ENCODE measurements around the gene SLC6A2.
"Not testable (repeated sequence)": the region's sequence is repeated elsewhere in the genome, so short reads cannot be mapped to it uniquely, and the experiment has no call there.

Gene SLC6A2

GRCh38 chr16:55655897-55656681 is at the start of gene SLC6A2:
Gene SLC6A2, plus strand, starts transcription at chr16:55655988. Its CDS starts 707 bp downstream, at chr16:55656695.
- DNase-seq, result peak in 1 of 3 donors; percentile 24

- no peak for DNase-seq
These were observed 42.0 kb upstream of the SLC6A2 start for GRCh38 chr16:55613613-55614335.

- DNase-seq, result no peak
These were observed 40.7 kb upstream of the SLC6A2 start for GRCh38 chr16:55615071-55615470.

- DNase-seq, result not testable (repeated sequence)
These were observed 40.1 kb upstream of the SLC6A2 start for GRCh38 chr16:55615670-55616069.

- DNase-seq, result no peak
These were observed 34.0 kb upstream of the SLC6A2 start for GRCh38 chr16:55621771-55622170.

DNA sequence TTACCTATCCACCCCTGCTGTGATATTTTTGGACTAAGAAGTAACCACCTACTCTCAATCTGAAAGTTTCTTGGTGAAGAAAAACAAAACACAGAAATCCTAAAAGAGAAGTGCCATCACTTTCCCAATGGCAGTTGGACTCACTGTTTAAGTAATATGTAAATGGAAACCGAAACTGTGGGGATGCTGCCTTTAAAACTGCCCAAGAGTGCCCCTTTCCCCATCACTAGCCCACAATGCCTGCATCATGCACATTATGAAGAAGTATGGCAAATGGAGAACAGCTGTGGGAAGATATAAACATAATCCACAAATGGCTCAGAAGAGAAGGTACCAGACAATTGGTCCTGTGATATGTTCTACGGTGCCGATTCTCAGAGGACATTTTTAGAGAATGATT is 33.5 kb upstream of the SLC6A2 start:
- DNase-seq, result peak; percentile 64 to 79 (median 69)

DNA sequence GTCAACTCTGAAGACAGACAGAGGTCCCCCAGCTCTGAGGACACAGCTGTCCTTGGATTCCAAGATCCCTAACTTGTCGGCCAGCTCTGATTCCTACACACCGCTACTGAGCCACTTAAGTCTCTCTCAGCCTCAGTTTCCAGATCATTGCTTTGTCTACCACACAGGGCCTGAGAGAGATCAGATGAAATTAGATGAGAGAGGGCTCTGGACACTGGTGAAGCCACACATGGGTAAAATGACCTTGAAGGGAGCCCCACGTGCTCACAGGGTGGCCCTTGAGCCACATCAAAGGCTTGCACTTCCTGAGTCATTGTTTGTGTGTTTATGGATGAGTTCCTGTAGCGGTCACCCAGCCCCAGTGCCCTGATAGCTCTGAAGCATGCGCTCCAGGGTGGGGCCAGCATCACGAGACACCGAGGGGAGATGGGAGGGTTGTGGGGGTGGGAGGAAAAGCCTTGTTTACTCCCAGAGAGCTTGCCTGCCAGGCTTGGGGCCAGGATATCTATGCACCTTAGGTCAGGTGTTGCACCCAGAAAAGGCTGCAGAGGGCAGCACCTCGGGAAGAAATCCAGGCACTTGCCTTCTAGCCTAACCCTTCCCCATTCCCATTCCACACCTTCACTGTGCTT is 32.7 kb upstream of the SLC6A2 start:
- no peak for DNase-seq

DNA sequence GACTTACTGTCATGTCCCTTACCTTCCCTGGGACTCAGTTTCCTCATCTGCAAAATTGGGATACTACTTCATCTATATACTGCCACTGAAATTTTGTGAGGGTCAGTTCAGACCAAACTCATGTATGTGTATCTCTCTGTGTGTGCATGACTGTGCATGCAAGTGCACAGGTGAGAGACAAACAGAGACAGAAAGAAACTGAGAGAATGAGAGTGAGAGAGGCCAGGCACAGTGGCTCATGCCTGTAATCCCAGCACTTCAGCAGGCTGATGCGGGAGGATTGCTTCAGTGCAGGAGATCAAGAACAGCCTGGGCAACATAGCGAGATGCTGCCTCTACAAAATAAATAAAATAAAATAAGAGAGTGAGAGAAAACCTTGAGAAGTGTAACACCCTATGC is 32.1 kb upstream of the SLC6A2 start:
- no peak for DNase-seq

- no peak for DNase-seq
These were observed 31.1 kb upstream of the SLC6A2 start for GRCh38 chr16:55624696-55625095.

GRCh38 chr16:55625843-55626242 is 29.9 kb upstream of the SLC6A2 start:
- no peak for DNase-seq

- no peak for DNase-seq
These were observed 27.4 kb upstream of the SLC6A2 start for GRCh38 chr16:55628306-55628968.

DNA sequence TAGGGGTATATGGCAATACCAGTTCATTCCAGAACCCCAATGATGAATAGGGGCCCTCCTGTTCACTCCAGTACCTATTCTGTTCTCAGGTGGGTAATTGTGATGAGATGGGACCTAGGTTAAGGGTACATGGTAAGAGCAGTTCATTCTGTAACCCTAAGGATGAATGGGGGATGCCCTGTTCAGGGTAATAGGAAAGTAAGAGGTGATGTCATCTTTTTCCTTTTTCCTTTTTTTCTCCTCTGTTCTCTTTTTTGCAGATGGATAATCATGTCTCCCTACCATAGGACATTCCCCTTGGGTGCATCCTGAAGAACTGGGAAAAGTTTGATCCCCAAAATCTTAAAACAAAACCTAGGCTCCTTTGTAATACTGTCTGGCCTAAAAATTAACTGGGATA is 25.0 kb upstream of the SLC6A2 start:
- DNase-seq, result no peak

GRCh38 chr16:55632259-55632658 is 23.5 kb upstream of the SLC6A2 start:
- DNase-seq, result no peak

DNA sequence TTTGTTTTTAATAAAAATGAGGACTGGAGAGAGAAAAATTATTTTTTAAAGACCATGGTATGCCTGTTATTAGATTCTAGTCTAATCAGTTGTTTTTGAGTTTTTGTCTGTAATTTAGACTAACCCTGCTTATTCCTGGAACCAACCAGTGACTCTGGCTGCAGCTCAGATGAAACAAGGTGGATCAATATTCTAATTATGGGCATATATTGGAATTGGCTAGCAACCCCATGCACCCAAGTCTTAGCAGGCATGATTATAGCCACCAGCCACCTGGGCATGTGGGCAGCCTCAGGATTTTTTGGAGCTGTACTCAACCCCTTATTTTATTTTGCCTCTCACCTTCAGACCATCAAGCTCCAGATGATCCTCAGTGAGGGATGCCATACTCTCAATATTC is 21.6 kb upstream of the SLC6A2 start:
- no peak for DNase-seq

- DNase-seq, result no peak
These were observed 17.5 kb upstream of the SLC6A2 start for GRCh38 chr16:55638256-55638655.

DNA sequence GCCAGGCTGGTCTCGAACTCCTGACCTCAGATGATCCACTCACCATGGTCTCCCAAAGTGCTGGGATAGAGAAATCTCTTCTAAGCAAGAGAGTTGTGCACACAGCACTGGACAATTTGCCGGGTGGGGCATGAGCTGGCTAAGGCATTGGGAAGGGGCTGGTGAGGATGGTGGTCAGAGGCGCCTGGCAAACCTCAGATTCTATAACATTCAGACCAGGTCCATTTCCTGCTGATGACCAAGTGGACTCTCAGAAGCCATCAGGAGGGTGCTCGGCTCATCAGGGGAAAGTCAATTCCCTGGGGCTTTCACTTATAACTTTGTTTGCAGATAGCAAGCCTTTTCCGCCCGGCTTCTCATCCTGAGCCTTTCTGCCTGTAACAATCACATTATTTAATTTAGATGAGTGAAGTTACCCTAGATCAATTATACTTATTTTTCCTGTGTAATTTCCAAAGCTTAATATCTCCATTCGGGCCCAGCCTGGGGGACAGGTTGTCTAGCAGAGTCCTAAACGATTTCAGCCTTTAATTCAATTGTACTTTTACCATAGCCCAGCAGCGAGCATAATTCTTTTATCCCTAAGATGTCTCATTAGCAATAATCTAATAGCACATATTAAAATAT is 15.0 kb upstream of the SLC6A2 start:
- no peak for DNase-seq

GRCh38 chr16:55641430-55642056 is 14.2 kb upstream of the SLC6A2 start:
- DNase-seq, result no peak

DNA sequence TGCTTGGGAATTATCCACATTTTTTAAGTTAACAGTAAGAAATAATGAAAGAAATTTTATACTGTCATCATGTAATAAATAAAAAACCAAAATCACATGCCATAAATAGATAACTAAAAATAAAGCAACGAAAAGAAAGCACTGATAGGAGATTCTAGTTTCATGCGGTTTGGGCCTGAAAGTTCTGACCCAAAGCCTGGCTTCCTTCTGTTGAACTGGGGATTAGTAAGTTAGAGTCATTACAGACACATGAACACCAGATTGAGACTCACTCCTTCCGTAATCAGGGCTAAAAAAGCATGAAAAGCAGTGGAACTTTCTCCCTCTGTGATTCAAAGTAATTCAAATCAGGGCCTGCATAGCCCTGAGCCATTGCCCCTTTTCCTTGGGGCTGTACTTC is 13.2 kb upstream of the SLC6A2 start:
- DNase-seq, result no peak

- DNase-seq, result peak; percentile 31 to 54 (median 48)
These were observed 12.4 kb upstream of the SLC6A2 start for GRCh38 chr16:55643161-55643970.

- no peak for DNase-seq
These were observed 9.8 kb upstream of the SLC6A2 start for GRCh38 chr16:55645986-55646385.

DNA sequence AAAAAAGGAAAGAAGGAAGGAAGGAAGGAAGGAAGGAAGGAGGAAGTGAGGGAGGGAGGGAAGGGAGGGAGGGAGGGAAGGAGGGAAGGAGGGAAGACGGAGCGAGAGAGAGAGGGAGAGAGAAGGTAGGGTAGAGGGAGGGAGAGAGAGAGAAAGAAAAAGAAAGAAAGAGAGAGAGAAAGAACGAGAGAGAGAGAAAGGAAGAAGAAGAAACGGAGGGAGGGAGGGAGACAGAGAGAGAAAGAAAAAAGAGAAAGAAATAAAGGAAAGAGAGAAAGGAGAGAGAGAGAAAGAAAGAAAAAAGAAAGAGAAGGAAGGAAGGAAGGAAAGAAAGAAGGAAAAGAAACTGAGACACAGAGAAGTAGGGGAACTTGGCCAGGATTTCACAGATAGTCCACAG is 8.4 kb upstream of the SLC6A2 start:
- DNase-seq, result no peak

All from suppressor macrophage treated with lipopolysaccharide for 1 hour (primary cell).